Occipital lobe (tissue), 2 donors: ENCODE results near the gene RTF2. TPM values are rescaled to one million over a fixed set of nuclear protein-coding genes. Genes with fewer than 3 reads are reported as not detected.
A peak's percentile ranks its signal among the peaks of the same experiment; 100 is the strongest.

ENCODE experiments used
- DNase-seq: peaks from one replicate; lab custom pipeline; 2025; lab: John Stamatoyannopoulos, UW
- total RNA-seq: library from RNA; depleted of rRNA; stranded (reverse); fragments of >200 nt; gene quantifications from one replicate; pipeline ENCODE4 v1.2.3, GENCODE V29; 2014

RTF2 gene
- total RNA-seq: 51.3 TPM

GRCh38 chr20:56468316-56469076 lies at the start of gene RTF2:
Gene RTF2 (plus strand): TSS chr20:56468627. CDS start chr20:56468698, 71 bp downstream.
- DNase-seq: peak; percentile 93

GRCh38 chr20:56420028-56420427 lies 48.4 kb upstream of the RTF2 start:
- DNase-seq: no peak

- DNase-seq: no peak
Measured at GRCh38 chr20:56420940-56421688, 47.3 kb upstream of the RTF2 start.

GRCh38 chr20:56422076-56422823 lies 46.2 kb upstream of the RTF2 start:
- DNase-seq: no peak

- DNase-seq: no peak
Measured at GRCh38 chr20:56422824-56423189, 45.6 kb upstream of the RTF2 start.

- no peak for DNase-seq
Measured at GRCh38 chr20:56423211-56423610, 45.2 kb upstream of the RTF2 start.

- no peak for DNase-seq
Measured at GRCh38 chr20:56423886-56424285, 44.5 kb upstream of the RTF2 start.

- DNase-seq: no peak
Measured at GRCh38 chr20:56424931-56425330, 43.5 kb upstream of the RTF2 start.

GRCh38 chr20:56426026-56426425 lies 42.4 kb upstream of the RTF2 start:
- no peak for DNase-seq

- no peak for DNase-seq
Measured at GRCh38 chr20:56426926-56427325, 41.5 kb upstream of the RTF2 start.

GRCh38 chr20:56427797-56428196 lies 40.6 kb upstream of the RTF2 start:
- no peak for DNase-seq

GRCh38 chr20:56428410-56428809 lies 40.0 kb upstream of the RTF2 start:
- no peak for DNase-seq

GRCh38 chr20:56428881-56429280 lies 39.5 kb upstream of the RTF2 start:
- DNase-seq: no peak

GRCh38 chr20:56429502-56429901 lies 38.9 kb upstream of the RTF2 start:
- DNase-seq: no peak

- DNase-seq: no peak
Measured at GRCh38 chr20:56429941-56430340, 38.5 kb upstream of the RTF2 start.

- DNase-seq: no peak
Measured at GRCh38 chr20:56430461-56430860, 38.0 kb upstream of the RTF2 start.

- DNase-seq: no peak
Measured at GRCh38 chr20:56430957-56431356, 37.5 kb upstream of the RTF2 start.

GRCh38 chr20:56431471-56431870 lies 37.0 kb upstream of the RTF2 start:
- DNase-seq: no peak

- no peak for DNase-seq
Measured at GRCh38 chr20:56433221-56433879, 35.1 kb upstream of the RTF2 start.

- no peak for DNase-seq
Measured at GRCh38 chr20:56433880-56434255, 34.6 kb upstream of the RTF2 start.

GRCh38 chr20:56437196-56437960 lies 31.0 kb upstream of the RTF2 start:
- no peak for DNase-seq
